MM.1S (cell line): Measurements from ENCODE around the gene TCF7.

Experiments
- CTCF ChIP-seq: fragments of 300-600 bp; sonication (generic); IDR thresholded peaks from 2 replicates; pipeline ENCODE4 v1.5.1; 2016; ENCODE audit warnings: antibody characterized with exemption, low read length, mixed read lengths
- EZH2 ChIP-seq: fragments of 300-600 bp; sonication (generic); optimal IDR thresholded peaks from 2 replicates; pipeline ENCODE3; 2017; ENCODE audit warnings: low read depth, mild to moderate bottlenecking, antibody characterized with exemption, low read length, mixed read lengths

GRCh38 chr5:134135091-134135655 lies 20.7 kb downstream of the TCF7 start:
- no peak for TF ChIP-seq CTCF
- TF ChIP-seq EZH2, result no peak
